ENCODE results near the gene ACSL1.

ACSL1 gene

DNA sequence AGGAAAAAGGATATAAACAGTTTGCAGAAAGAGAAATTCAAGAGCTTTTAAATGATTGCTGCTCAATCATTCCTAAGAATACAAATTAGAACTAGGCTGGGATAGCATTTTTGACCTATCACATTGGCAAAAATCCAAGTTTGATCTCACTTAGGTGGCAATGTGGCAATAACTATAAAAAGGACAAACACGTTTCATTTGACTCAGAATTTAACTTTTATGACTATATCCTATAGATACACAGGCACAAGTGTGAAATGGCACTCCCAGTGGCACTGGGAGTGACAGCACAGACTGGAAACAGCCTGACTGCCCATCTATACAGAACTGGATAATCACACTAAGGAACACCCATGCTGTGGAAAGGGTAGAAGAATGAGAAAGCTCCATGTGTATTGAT, 103.0 kb downstream of the ACSL1 start:
- TF ChIP-seq CTCF (IDR thresholded peaks at IDR 0.05; ENCODE audit: insufficient read depth, low read length) (no peak), POLR2AphosphoS5 (IDR thresholded peaks at IDR 0.05; ENCODE audit: low read depth) (no peak), SPI1 (IDR thresholded peaks at IDR 0.05; ENCODE audit: borderline replicate concordance, low read depth) (no peak), GABPA (IDR thresholded peaks at IDR 0.05; ENCODE audit: low read depth) (no peak), REST (IDR thresholded peaks at IDR 0.05; ENCODE audit: insufficient replicate concordance, low read depth) (no peak)
- Histone ChIP-seq H3K4me3 (replicated peaks; ENCODE audit: insufficient read depth, low read length) (no peak overlapping the region), H3K27ac (replicated peaks) (no peak overlapping the region), H3K27me3 (ENCODE audit: insufficient read depth, poor library complexity, severe bottlenecking) (no peaks in the 10 kb centered on the region)
- DNase-seq (ENCODE audit: low read depth in 1 of 2, low spot score in 1 of 2), result no peak

- Histone ChIP-seq H3K27ac (replicated peaks) (no peak overlapping the region), H3K27me3 (ENCODE audit: insufficient read depth, poor library complexity, severe bottlenecking) (no peaks in the 10 kb centered on the region), H3K4me3 (replicated peaks; ENCODE audit: insufficient read depth, low read length) (no peak overlapping the region)
- TF ChIP-seq CTCF (IDR thresholded peaks at IDR 0.05; ENCODE audit: insufficient read depth, low read length), result no peak
- no peak for TF ChIP-seq GABPA (IDR thresholded peaks at IDR 0.05; ENCODE audit: low read depth)
- TF ChIP-seq REST (IDR thresholded peaks at IDR 0.05; ENCODE audit: insufficient replicate concordance, low read depth), result no peak
- TF ChIP-seq SPI1 (IDR thresholded peaks at IDR 0.05; ENCODE audit: borderline replicate concordance, low read depth), result no peak
- no peak for TF ChIP-seq POLR2AphosphoS5 (IDR thresholded peaks at IDR 0.05; ENCODE audit: low read depth)
- no peak for DNase-seq (ENCODE audit: low read depth in 1 of 2, low spot score in 1 of 2)
Measured at GRCh38 chr4:184721254-184721653, 104.5 kb downstream of the ACSL1 start.

GRCh38 chr4:184719407-184719806, 106.4 kb downstream of the ACSL1 start:
- TF ChIP-seq REST (IDR thresholded peaks at IDR 0.05; ENCODE audit: insufficient replicate concordance, low read depth) (no peak), SPI1 (IDR thresholded peaks at IDR 0.05; ENCODE audit: borderline replicate concordance, low read depth) (no peak), POLR2AphosphoS5 (IDR thresholded peaks at IDR 0.05; ENCODE audit: low read depth) (no peak), CTCF (IDR thresholded peaks at IDR 0.05; ENCODE audit: insufficient read depth, low read length) (no peak), GABPA (IDR thresholded peaks at IDR 0.05; ENCODE audit: low read depth) (no peak)
- no peak overlapping the region for H3K4me3 ChIP-seq (replicated peaks; ENCODE audit: insufficient read depth, low read length)
- no peak for DNase-seq (ENCODE audit: low read depth in 1 of 2, low spot score in 1 of 2)
- no peaks in the 10 kb centered on the region for H3K27me3 ChIP-seq (ENCODE audit: insufficient read depth, poor library complexity, severe bottlenecking)
- H3K27ac ChIP-seq (replicated peaks), result no peak overlapping the region

All from HL-60 (cell line).